ENCODE data around the gene SLC2A6.

SLC2A6 gene

DNA sequence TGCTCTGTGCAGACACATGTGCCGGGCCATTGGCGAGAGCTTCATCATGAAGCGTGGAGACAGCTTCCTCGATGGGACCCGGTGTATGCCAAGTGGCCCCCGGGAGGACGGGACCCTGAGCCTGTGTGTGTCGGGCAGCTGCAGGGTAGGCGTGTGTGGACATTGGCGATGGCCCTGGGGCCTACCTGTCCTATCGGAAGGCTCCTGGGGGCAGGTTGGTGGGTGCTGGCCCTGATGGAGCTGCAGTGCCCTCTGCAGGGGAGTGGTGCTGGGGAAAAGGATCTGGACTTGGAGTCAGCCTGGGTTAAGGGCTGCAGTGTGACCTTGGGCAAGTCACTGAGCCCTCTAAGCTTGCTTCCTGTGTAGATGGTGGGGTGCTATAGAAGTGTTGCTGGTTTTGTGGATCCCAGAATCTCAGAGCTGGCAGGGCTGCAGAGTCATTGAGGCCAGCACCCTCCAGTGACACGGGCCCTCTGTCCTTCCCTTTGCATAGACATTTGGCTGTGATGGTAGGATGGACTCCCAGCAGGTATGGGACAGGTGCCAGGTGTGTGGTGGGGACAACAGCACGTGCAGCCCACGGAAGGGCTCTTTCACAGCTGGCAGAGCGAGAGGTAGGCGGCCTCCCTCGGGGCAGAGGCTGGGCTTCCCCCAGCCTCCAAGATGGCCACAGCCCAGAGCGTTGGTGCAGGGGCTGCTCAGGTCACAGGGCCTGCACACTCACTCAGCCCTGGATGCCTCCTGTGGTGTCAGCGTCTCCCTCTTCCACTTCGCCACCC lies 41.0 kb downstream of the SLC2A6 start:
- DNase-seq (ENCODE audit: low read depth) = no peak

DNA sequence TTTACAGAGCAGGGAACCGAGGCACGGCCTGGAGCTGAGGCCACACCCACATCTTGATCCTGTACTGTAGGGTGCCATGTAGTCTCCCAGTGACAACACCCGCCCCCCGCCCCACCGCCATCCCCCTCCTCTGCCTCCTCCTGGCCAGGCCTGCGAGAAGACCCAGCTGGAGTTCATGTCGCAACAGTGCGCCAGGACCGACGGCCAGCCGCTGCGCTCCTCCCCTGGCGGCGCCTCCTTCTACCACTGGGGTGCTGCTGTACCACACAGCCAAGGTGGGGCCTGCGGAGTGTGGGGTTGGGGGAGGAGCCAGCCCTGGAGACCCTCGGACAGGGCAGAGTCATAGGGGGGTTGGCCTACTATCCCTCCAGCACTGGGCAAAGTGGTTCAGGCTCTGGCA lies 42.2 kb downstream of the SLC2A6 start:
- DNase-seq (ENCODE audit: low read depth) = no peak

DNA sequence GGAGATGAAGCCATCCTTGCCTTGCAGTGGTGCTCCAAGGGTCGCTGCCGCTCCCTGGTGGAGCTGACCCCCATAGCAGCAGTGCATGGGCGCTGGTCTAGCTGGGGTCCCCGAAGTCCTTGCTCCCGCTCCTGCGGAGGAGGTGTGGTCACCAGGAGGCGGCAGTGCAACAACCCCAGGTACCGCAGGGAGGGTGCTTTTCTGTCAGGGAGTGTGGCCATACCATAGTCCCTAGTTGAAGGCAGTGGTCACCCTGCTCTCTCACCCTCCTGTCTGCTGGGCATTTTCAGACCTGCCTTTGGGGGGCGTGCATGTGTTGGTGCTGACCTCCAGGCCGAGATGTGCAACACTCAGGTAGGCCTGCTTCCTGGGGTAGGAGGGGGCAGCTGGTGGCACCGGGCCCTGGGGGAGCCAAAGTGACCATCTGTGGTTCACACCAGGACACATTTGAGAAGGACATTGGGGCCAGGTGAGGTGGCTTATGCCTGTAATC lies 45.5 kb downstream of the SLC2A6 start:
- no peak for DNase-seq (ENCODE audit: low read depth)

DNA sequence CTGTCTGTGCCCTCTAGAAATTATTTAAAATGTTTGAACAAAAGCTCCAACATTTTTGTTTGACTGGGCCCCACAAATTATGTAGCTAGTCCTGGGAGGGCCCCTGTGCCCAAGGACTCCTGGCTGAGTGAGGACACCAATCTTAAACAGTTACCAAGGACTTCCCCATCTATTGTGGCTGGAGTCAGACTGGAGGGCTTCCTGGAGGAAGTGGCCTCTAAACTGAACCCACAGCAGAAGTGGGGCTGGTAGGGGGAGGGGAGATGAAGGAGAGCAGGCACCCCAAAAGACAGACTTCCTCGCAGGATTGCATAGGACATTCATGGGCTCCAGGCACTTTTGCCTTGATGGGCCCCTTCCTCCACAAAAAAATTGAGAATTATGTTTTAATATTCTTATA lies 48.7 kb downstream of the SLC2A6 start:
- no peak for DNase-seq (ENCODE audit: low read depth)

DNA sequence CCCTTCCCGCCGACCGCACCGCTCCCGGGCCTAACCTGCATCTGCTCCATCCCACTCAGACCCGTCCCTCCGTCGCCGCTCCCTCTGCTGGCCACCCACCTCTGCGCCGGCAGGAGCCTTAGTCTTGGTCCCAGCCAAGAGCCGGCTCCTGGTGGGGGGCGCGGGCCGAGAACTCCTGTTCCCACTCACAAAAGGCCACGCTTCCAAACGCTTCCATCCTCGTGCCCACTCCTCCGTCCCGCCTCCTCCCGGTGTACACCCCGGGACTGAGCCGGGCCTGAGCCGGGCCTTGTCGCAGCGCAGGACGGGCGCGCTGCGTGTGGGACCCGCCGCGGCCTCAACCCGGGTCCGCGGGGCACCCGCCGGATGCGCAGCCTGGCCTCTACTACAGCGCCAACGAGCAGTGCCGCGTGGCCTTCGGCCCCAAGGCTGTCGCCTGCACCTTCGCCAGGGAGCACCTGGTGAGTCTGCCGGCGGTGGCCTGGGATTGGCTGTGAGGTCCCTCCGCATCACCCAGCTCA lies 49.2 kb downstream of the SLC2A6 start:
- no peak for DNase-seq (ENCODE audit: low read depth)

DNA sequence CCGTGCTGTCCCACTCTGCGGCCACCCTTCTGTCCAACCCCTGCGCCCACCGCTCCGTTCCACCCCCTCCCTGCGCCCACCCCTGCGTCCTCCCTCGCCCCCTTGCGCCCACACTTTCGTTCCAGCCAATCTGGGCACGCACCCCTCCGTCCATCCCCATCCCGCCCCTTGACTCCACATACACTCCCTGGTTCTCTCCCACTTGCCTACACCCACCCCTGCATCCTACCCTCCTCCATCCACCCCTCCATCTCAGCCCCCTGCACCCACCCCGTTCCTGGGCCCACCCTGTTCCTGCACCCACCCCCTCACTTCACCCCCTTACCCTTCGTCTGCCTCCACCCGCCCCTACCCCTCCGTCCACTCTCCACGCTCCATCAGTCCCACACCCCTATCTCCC lies 49.7 kb downstream of the SLC2A6 start:
- DNase-seq (ENCODE audit: low read depth) = no peak

DNA sequence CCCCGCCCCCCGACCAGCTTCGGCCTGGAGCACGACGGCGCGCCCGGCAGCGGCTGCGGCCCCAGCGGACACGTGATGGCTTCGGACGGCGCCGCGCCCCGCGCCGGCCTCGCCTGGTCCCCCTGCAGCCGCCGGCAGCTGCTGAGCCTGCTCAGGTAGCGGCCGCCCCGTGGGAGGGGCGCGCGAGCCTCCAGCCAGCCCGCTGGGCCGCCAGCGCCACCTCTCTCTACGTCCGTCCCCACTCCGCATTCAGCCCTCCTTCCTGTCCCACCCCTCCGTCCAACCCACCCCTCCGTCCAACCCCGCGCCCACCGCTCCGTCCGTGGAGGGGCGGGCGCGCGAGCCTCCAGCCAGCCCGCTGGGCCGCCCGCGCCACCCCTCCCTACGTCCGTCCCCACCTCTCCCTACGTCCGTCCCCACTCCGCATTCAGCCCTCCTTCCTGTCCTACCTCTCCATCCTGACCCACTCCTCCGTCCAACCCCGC lies 50.2 kb downstream of the SLC2A6 start:
- DNase-seq (ENCODE audit: low read depth) = no peak

DNA sequence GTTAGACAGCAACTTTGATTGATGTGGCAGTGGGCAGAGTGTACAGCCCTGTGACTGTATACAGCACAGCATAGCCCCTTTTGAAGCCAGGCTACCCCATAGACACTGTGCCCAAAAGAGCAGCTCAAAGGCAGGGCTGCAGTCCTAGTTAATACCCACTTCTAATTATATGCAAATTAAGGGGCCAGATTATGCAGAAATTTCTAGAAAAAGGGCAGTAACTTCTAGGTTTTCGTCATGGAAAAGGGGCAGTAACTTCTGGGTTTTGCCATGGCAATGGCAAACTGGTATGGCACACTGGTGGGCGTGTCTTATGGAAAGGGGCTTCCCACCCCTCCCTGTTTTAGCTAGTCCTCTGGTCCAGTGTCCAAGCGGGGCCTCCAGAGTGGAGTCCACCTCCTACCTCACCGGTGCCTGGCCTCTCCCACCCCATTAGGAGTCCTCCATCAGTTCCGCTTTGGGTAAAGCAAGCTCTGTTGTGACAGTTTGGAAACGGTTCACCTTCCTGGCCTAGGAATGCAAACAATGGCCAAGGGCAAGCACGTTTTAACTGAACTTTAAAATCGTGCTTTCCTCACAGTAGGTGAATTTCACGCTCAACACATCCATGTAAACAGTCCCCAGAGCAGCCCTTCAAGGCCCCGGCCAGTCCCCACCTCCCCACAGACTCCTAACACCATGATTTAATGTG lies 51.1 kb downstream of the SLC2A6 start:
- no peak for DNase-seq (ENCODE audit: low read depth)

DNA sequence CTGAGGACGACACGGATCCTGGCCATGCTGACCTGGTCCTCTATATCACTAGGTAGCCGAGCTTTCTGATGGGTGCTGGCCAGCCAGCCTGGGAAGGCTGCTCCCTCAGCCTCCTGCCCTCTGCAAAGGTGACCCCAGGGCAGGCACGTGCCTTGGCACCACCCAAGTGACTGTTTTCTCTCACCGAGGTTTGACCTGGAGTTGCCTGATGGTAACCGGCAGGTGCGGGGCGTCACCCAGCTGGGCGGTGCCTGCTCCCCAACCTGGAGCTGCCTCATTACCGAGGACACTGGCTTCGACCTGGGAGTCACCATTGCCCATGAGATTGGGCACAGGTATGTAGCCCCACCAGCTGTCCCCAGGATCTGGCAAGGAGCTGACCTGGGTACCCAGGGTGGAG lies 52.9 kb downstream of the SLC2A6 start:
- DNase-seq (ENCODE audit: low read depth) = no peak

DNA sequence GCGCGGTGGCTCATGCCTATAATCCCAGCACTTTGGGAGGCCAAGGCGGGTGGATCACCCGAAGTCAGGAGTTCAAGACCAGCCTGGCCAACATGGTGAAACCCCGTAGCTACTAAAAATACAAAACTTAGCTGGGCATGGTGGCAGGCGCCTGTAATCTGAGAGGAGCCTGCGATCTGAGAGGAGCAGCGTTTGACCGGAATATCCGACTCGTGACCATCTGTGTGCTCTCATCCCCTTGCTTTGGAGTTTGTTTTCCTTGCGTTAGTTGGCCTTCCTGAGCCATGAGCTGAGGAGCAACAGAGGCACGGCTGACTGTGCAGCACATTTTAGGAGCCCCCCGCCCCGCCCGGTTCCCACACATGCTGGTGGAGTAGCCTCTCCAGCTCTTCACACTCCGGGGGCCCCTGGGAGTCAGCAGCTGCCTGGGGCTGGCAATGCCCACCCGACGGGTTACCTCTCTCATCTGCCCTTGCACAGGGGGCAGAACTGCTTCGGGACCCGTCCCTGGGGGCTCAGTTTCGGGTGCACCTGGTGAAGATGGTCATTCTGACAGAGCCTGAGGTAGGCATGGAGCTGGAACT lies 53.8 kb downstream of the SLC2A6 start:
- no peak for DNase-seq (ENCODE audit: low read depth)

DNA sequence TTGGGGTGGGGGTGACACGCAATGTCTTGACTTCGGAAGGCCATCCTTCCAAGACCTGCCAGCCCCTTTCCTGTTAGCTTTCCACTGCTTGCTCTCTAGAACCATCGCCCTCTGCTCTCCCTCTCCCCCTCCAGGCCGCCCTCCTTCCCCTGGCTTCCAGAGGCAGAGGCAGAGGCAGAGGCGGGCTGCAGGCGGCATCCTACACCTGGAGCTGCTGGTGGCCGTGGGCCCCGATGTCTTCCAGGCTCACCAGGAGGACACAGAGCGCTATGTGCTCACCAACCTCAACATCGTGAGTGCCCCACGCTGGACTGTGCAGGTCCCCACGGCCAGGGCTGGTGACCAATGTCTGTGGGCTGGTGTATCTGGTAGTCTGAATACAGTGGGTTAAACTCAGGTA lies 54.7 kb downstream of the SLC2A6 start:
- no peak for DNase-seq (ENCODE audit: low read depth)

DNA sequence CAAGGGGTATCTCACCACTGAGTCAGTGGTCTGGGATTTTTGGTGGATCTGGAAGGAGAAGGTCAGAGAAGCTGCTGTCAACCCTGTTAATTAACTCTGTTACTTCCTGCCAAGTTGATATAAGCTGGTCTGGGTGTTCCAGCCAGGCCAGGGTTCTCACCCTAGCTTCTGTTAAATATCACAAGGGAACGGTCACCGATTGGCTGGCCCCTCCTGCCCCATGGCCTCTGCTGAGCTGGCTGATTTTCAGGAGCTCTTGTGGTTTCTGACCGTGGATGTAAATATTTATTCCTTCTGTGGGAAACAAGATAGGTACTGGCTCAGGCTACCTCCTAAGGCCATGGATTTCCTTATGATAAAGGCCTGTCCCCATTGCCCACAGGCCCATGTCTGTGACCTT lies 55.7 kb downstream of the SLC2A6 start:
- no peak for DNase-seq (ENCODE audit: low read depth)

DNA sequence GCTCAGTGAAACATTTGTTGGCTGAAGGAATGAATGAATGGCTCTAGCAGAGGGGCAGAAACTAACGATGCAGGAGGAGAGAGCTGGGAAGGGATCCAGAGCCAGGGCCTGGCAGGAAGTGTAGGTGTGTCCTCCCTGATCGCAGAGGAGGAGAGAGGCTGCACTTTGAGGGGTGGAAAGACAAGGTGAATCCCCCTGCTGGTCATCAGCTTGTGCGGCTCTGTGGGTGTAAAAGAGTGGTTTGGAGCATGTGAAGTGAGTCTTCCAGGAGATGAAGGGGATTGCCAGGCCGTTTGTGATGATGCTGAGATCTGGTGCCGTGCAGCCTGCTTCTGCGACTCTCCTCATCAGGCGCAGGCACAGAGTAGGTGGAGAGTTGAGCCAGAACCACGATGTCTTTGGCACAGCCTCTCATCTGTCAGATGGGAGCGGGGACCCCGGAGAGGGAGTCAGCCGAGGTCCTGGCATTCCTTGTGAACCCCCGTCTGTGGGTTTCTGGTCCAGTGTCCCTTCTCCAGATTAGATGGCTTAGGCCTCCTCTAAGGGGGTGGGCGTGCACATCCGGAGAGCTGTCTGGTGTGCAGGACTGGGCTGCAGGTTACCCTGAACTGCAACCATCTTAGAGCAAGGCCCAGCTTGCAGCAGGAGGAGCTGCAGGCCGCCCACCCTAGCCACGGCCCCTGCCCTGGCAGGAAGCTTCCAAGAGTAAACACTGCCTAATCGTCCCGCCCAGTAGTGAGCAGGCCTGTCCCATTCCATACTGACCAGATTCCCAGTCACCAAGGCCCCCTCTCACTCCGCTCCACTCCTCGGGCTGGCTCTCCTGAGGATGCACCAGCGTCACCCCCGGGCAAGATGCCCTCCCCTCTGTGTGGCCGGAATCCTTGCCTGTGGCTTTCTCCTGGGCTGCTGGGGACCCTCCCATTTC lies 57.0 kb downstream of the SLC2A6 start, which contains the start of gene ADAMTS13:
TSS of gene ADAMTS13 (plus strand) at position 753 of the 928 bp plus-strand sequence. CDS start at position 830, 77 bp downstream.
- no peak for DNase-seq (ENCODE audit: low read depth)

Measured in HS-5 (cell line).